Large intestine (tissue), 3 donors: Measurements from ENCODE around the gene IL23A. TPM values are rescaled to one million over a fixed set of nuclear protein-coding genes. Genes with fewer than 3 reads are reported as not detected.
"Not testable (repeated sequence)": the region's sequence is repeated elsewhere in the genome, so short reads cannot be mapped to it uniquely, and the experiment has no call there.

Experiments used
- DNase-seq, 2 donors: peaks; one replicate each; pipeline versions ENCODE4 v3.0.0 to v3.0.0-alpha.2; 2013
- H3K27ac ChIP-seq: one replicate; pipeline ENCODE4 v1.5.1; 2013; ENCODE audit warnings: low read length
- H3K27me3 ChIP-seq: 2 replicates; pipeline ENCODE4 v1.6.1; 2013; ENCODE audit warnings: low read length; ENCODE audit not compliant: control insufficient read depth, insufficient read depth
- H3K36me3 ChIP-seq: 2 replicates; pipeline ENCODE4 v1.6.1; 2013; ENCODE audit warnings: low read length; ENCODE audit not compliant: control insufficient read depth, insufficient read depth
- H3K4me1 ChIP-seq: one replicate; pipeline ENCODE4 v1.6.1; 2013; ENCODE audit warnings: low read length; ENCODE audit not compliant: control insufficient read depth, insufficient read depth
- H3K4me3 ChIP-seq: one replicate; pipeline ENCODE4 v1.5.1; 2013; ENCODE audit warnings: low read length
- H3K9me3 ChIP-seq: one replicate; pipeline ENCODE4 v1.6.1; 2013; ENCODE audit warnings: mild to moderate bottlenecking, low read depth, low read length, moderate library complexity; ENCODE audit not compliant: control insufficient read depth
- WGBS: methylation state at CpG from one replicate; pipeline ENCODE4 v1.1.5; 2013; ENCODE audit warnings: low lambda C conversion rate; ENCODE audit not compliant: insufficient coverage; 5-methylcytosine and 5-hydroxymethylcytosine counted together
- polyA plus RNA-seq: library from polyadenylated mRNA; unstranded; fragments of 120-200 nt; gene quantifications from one replicate; pipeline ENCODE4 v1.2.1, GENCODE V29; 2013

IL23A gene
- polyA plus RNA-seq, 1 donor: 0.75 TPM

DNA sequence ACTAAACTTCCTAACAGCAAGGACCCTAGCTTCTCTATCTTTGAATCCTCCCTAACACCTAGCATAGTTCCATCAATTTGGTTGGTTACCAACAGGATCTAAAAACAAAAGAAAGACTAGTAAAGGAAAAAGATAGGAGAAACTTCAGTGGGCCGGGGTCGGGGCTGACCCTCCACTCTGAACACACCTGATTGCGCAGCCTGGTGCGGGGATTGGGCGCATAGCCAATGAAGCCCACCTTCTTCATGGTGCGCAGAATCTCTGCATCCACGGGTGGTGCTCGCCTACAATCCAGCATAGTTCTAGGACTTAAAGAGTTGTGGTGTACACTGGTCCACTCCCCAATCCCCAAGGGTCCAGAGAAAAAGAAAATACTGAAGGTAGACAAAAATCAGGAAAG is 12.6 kb upstream of the IL23A start:
- DNase-seq: no peak
- 100% methylated on average over 1 of the region's 8 CpGs for WGBS
- Histone ChIP-seq H3K27me3 (no peaks in the 10 kb centered on the region), H3K9me3 (no peaks in the 10 kb centered on the region), H3K4me1 (no peaks in the 10 kb centered on the region), H3K36me3 (peaks cover 65% of the 10 kb centered on the region), H3K4me3 (no peak overlapping the region), H3K27ac (no peak overlapping the region)

DNA sequence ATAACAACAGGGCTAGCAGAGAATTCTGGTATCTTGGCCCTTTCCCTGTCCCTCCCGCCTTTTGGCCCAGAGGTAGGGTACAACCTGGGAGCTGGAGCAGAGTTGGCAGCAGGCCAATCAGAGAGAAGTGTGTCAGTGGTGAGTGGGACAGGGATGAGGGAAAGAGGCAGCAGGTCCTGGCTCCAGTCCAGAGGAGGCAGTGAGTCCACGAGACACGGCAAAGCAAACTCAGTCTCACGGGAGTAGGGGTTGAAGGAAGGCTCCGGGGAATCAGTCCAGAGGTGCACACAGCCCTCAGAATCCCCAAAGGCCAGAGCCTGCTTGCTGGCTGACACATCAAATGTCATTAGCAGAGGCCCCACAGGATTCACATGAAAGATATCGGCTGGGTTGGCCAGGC is 12.2 kb upstream of the IL23A start:
- WGBS: no CpG with 5 or more reads among the region's 6 CpGs
- no peak overlapping the region for H3K27ac ChIP-seq
- no peaks in the 10 kb centered on the region for H3K27me3 ChIP-seq
- no peak for DNase-seq
- no peak overlapping the region for H3K4me3 ChIP-seq
- H3K4me1 ChIP-seq: no peaks in the 10 kb centered on the region
- peaks cover 65% of the 10 kb centered on the region for H3K36me3 ChIP-seq
- no peaks in the 10 kb centered on the region for H3K9me3 ChIP-seq

DNA sequence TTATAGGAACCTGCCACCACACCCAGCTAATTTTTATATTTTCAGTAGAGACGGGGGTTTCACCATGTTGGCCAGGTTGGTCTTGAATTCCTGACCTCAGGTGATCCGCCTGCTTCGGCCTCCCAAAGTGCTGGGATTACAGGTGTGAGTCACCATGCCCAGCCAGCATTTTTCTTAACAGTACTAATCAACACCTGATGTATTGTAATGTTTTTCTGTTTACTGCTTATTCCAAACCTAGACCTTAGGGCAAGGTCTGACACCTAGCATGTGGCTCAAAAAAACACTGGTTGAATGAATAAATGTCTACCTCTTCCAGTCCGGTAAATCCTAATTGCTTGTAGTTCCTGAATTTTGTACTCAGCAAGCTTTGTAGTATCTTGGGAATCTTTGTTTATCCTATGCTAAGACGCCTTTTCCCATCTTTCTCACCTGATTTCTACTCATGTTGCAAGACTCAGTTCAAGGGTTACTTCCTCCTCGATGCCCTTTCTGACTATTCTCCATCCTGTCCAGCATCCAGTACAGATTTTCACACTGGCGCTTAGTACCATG is 7.7 kb upstream of the IL23A start:
- peaks cover 7% of the 10 kb centered on the region for H3K4me1 ChIP-seq
- no peaks in the 10 kb centered on the region for H3K9me3 ChIP-seq
- DNase-seq: peak; percentile 39 to 65
- WGBS: 50% methylated on average over 2 of the region's 7 CpGs
- H3K27me3 ChIP-seq: no peaks in the 10 kb centered on the region
- H3K36me3 ChIP-seq: peaks cover 22% of the 10 kb centered on the region
- H3K4me3 ChIP-seq: no peak overlapping the region
- H3K27ac ChIP-seq: peak overlapping the region; percentile 57

DNA sequence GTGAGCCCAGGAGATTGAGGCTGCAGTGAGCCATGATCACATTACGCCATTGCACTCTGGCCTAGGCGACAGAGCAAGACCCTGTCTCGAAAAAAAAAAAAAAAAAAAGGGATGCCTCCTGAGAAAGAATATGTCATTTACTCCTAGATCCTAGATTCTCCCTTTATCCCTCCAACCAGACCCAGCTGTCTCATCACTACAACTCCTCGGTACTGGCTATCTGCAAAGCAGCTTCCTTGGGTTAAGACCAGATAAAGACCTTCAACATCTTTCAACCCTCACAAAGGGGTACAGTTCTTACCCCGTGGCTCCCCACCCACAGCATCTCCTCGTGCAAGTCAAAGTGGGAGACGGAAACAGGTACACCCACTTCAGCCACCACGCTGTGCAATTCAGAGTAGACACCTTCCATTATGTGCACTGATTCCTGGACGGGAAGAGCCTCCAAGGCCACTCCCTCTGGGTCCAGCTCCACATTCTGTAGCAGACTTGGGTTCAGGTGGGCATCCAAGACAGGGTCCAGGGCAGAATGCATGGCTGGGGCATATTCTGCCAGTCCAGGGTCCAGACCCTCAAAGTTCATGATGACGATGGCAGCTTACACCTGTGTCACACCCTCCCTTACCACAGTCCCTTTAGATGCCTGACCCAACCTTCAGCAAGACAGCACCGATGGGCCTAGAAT is 6.0 kb upstream of the IL23A start:
- no peaks in the 10 kb centered on the region for H3K27me3 ChIP-seq
- peaks cover 6% of the 10 kb centered on the region for H3K36me3 ChIP-seq
- no peaks in the 10 kb centered on the region for H3K9me3 ChIP-seq
- WGBS: 100% methylated on average over 2 of the region's 11 CpGs
- peak in 1 of 2 donors; percentile 12 for DNase-seq
- peaks cover 7% of the 10 kb centered on the region for H3K4me1 ChIP-seq
- peak overlapping the region; percentile 58 for H3K4me3 ChIP-seq
- H3K27ac ChIP-seq: peak overlapping the region; percentile 90

DNA sequence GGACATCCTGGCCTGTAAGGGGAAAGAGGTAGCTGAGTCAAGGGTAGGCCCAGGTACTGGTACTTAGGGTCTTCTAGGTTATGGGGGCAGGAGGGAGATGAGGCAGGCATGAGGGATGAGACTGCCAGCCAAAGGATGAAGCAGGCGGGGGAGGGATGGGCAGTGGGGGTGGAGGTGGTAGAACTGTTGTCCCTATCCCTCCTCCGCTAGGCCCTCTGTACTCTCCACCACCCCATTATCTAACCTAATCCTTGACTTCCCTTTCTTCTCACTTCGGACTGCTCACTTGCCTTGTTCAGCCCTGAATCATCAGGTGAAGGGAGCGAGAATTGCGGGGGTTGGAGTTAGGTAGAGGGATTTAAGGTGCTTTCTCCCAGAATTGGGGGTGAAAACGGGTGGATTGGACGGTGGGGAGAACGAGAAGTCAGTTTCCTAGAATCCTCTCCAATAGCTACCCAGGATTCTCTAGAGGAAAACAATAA is 5.4 kb upstream of the IL23A start:
- peak in 1 of 2 donors; percentile 6 for DNase-seq
- peak overlapping the region; percentile 58 for H3K4me3 ChIP-seq
- no peaks in the 10 kb centered on the region for H3K9me3 ChIP-seq
- H3K27me3 ChIP-seq: no peaks in the 10 kb centered on the region
- H3K4me1 ChIP-seq: peaks cover 7% of the 10 kb centered on the region
- H3K36me3 ChIP-seq: peaks cover under 1% of the 10 kb centered on the region
- WGBS: no CpG with 5 or more reads among the region's 8 CpGs
- peak overlapping the region; percentile 90 for H3K27ac ChIP-seq

DNA sequence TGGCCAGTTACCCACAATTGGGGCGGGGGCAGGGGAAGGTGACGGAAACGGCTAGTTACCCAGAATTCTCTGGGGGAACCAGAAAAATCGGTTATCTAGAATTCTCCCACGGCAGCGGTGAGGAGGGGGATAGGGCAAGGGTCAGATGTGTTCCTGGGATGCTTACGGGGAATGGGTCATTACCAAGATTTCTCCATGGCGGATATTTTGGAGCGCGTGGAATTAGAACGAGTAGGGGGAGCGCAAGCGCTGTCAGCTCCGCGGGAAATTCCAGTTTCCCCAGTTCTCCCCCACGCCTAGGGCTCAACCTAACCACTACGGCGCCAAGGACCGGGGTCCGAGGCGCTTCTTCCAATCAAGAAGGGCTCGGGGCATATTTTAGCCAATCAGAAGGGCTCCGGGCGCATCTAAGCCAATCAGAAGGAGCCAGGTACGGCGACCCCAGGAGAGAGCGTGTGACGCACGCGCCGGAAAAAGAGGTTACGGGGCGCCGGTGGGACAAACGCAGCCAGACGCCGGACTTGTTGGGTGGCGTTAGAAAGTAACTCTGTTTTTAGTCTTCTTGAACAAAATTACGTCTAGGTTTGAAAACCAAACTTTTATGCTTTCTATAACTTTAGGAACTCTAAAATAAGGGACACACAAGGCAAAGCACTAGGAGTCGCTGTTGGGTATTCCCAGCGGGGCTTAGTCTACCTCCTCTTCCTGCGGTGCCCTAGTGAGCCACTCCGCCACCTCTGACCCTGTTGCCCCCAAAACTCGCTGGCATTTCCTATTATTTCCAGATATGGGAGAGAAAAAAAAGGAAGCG is 4.8 kb upstream of the IL23A start, which contains the start of gene PAN2:
TSS of gene PAN2 (minus strand) at position 322 of the 811 bp plus-strand sequence. CDS start 906 bp downstream, outside the sequence.
- peak within 1 kb of the TSS; percentile 90 for H3K27ac ChIP-seq
- H3K4me1 ChIP-seq: peaks cover 9% of the 10 kb centered on the region
- H3K27me3 ChIP-seq: no peaks in the 10 kb centered on the region
- H3K4me3 ChIP-seq: peak within 1 kb of the TSS; percentile 58
- no peaks in the 10 kb centered on the region for H3K36me3 ChIP-seq
- WGBS: 0% methylated on average over 1 of the region's 45 CpGs
- peak; percentile 96 to 98 for DNase-seq
- H3K9me3 ChIP-seq: no peaks in the 10 kb centered on the region

DNA sequence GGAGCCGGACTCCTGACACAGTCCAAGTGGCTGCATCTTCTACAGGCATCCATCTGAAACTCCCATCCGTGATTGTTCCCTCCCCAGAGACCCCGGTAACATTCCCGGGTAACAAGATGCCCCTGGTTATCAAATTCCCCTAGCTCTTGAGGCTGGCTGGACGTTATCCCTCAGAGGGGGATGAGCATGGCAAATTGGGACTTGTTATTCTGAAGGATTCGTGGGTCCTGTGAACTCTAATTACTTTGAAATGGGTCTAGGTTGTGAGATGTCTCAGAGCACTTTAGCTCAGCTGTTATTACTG is 4.2 kb upstream of the IL23A start:
- DNase-seq: no peak
- no CpG with 5 or more reads among the region's 6 CpGs for WGBS
- H3K27ac ChIP-seq: peak overlapping the region; percentile 90
- H3K9me3 ChIP-seq: no peaks in the 10 kb centered on the region
- H3K36me3 ChIP-seq: no peaks in the 10 kb centered on the region
- H3K27me3 ChIP-seq: no peaks in the 10 kb centered on the region
- H3K4me3 ChIP-seq: peak overlapping the region; percentile 58
- peaks cover 9% of the 10 kb centered on the region for H3K4me1 ChIP-seq

DNA sequence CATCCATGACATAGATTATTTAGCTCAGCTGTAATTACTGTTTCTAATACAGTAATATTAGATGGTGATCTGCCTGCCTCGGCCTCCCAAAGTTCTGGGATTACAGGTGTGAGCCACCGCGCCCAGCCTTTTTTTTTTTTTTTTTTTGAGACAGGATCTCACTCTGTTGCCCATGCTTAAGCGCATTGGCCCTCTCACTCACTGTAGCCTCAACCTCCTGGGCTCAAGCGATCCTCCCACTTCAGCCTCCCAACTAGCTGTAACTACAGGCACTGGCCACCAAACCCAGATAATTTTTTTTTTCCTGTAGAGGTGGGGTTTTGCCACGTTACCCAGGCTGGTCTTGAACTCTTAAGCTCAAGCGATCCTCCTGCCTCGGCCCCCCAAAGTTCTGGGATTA is 3.2 kb upstream of the IL23A start:
- not testable (repeated sequence) for H3K27ac ChIP-seq, H3K36me3 ChIP-seq, H3K4me1 ChIP-seq, DNase-seq, H3K4me3 ChIP-seq, H3K27me3 ChIP-seq, H3K9me3 ChIP-seq
- no CpG with 5 or more reads among the region's 8 CpGs for WGBS

DNA sequence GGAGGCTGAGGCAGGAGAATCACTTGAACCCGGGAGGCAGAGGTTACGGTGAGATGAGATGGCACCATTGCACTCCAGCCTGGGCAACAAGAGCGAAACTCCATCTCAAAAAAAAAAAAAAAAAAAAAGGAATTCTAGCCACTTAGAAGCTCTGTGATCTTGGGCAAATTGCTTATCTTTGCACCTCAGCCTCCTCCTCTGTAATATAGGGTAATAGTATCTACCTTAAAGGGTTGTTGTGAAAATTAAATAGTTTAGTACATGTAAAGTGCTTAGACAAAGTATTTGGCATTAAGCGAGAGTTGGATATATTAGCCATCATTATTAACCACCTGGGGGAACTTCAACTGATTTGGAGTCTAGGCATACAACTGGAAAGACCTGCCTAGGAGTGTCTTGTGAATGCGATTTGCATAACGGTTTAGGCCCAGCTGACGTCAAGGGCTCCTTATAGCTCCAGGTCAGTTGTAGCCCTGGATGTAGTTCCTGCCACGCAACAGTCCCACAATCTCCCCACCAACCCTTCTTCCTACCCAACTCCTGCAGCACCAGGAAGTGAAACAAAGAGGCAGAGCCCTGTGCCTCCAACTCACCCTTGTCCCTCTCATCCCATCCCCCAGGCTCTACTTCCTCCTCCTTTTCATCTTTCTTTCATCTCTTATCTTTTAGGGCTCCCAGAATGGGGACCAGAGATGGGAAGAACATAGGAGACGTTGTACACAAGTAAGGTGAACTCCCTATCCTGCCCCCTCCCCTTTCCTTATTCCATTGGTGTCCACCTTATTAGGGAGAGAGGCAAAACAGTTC is 2.1 kb upstream of the IL23A start:
- H3K36me3 ChIP-seq: peaks cover 3% of the 10 kb centered on the region
- no peaks in the 10 kb centered on the region for H3K9me3 ChIP-seq
- H3K4me3 ChIP-seq: no peak overlapping the region
- no peak overlapping the region for H3K27ac ChIP-seq
- no CpG with 5 or more reads among the region's 9 CpGs for WGBS
- no peaks in the 10 kb centered on the region for H3K27me3 ChIP-seq
- no peak for DNase-seq
- H3K4me1 ChIP-seq: peaks cover 14% of the 10 kb centered on the region

DNA sequence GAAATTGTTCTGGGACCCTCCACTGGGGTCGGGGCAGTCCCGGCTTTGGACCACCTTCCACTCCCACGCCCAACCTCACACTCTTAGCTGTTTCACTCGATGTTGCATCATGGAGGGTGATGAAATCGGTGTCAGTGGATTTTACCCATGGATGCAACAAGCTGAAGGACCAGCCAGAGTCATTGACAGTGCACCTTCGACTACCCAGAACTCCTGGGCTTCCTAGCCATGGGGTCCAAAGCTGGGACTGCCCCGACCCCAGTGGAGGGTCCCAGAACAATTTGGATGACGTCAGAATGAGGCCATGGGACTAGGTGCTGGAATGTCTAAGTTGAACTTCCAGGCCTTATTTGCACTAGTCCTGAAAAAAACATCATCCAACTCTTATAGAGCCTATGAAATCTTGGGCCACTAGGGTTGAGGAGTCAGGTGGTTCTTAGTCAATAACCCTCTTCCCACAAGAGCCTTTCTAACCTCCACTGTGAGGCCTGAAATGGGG is 882 bp upstream of the IL23A start:
- Histone ChIP-seq H3K27ac (no peak overlapping the region), H3K36me3 (peaks cover 8% of the 10 kb centered on the region), H3K27me3 (no peaks in the 10 kb centered on the region), H3K9me3 (no peaks in the 10 kb centered on the region), H3K4me1 (peaks cover 15% of the 10 kb centered on the region), H3K4me3 (no peak overlapping the region)
- no peak for DNase-seq
- no CpG with 5 or more reads among the region's 8 CpGs for WGBS
